ENCODE results near the gene ZNF169.
"Not testable (repeated sequence)": the region's sequence is repeated elsewhere in the genome, so short reads cannot be mapped to it uniquely, and the experiment has no call there.

Gene ZNF169

DNA sequence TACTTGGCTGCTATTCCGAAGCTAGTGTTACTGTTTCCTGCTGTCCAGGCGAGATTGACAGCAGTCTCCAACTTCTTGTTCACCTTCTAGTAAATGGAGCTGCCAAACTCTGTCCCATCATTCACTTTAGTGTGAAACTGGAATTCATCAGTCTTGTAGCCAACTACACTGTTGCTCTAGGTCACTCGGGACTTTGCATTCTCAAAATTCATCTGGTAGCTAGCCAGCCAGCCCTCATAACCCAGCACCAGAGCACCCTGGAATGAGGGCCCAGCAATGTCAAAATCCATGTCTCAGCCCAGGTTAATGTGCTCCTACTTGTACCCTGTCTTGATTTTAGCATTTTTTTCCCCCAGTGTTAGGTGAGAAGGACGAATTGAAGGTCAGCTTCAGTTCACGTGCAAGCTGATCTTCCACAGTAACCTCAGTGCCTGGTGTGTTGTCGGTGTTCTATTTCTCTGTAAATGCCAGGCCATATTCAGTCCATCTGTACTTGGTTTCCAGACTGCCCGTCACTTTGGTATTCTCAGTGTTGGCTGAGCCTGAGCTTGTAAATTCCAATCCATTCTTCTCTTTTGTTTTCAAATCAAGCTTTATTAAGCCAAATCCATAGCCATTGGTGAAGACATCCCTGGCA is 28.9 kb downstream of the ZNF169 start:
- DNase-seq: no peak

DNA sequence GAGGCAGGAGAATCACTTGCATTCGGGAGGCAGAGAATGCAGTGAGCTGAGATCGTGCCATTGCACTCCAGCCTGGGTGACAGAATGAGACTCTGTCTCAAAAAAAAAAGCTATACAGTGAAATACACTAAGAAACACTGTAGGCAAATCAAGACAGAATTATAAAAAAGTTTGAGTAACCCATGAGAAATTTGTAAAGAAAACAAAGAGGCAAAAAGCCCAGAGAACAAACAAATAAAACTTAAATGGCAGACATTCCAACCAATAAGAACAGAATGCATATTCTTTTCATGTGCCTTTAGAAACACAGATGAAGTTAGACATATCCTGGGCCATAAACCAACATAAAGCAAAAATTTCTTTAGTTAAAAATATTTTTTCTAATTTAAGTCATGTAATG is 30.6 kb downstream of the ZNF169 start:
- no peak for DNase-seq

DNA sequence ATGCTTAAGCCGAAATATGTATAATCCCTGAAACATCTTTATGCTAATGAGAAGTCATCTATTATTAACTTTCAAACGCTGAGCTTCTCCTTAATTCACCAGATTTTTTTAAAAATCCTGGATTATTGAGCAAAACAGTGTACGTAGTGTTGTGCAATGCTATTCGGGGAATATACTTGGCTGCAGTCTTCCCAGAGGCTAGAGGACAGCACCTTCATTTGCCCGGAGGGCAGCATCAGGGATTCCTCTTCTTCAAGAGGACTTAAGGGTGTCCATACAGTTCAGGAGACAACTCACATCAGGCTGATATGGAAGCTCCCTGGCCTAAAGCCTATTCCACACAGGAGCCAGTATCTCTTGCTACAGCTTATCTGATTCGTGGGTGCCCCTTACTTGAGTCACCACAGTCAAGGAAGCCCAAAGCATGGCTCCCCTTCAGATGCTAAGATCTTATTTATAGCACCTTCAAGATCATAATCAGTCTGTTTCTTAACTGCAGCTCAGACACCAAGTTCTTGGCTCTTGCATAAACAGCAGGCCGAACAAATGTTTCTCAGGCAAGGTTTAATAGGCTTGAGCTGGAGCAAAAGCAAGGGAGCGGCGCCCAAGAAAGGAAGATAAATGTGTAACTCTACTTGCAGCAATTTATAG is 40.0 kb downstream of the ZNF169 start:
- no peak for DNase-seq

DNA sequence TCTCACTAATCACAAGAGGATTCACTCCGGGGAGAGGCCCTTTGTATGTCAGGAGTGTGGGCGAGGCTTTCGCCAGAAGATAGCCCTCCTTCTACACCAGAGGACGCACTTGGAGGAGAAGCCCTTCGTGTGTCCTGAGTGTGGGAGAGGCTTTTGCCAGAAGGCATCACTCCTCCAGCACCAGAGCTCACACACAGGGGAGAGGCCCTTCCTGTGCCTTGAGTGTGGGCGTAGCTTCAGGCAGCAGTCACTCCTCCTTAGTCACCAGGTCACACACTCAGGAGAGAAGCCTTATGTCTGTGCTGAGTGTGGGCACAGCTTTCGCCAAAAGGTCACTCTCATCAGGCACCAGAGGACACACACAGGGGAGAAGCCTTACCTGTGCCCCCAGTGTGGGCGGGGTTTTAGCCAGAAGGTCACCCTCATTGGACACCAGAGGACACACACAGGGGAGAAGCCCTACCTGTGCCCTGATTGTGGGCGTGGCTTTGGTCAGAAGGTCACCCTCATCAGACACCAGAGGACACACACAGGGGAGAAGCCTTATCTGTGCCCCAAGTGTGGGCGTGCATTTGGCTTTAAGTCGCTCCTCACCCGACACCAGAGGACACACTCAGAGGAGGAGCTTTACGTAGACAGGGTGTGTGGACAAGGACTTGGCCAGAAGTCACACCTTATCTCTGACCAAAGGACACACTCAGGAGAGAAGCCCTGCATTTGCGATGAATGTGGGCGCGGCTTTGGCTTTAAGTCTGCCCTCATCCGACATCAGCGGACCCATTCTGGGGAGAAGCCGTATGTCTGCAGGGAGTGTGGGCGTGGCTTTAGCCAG is 41.6 kb downstream of the ZNF169 start:
- no peak for DNase-seq

DNA sequence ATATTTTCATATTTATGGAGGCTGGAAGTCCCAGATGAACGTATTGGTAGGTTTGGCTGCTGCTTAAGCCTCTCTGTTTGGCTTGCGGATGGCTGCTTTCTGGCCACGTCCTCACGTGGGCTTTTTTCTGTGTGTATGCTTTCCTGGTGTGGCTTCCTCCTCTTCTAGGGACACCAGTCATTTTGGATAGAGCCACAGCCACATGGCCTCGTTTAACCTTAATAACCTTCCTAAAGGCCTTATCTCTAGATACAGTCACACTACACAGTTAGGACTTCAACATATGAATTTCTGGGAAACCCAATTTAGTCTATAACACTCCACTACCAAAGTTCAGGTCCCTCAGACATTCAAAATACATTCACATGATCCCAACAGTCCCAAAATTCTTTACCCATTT is 42.5 kb downstream of the ZNF169 start:
- DNase-seq: no peak

DNA sequence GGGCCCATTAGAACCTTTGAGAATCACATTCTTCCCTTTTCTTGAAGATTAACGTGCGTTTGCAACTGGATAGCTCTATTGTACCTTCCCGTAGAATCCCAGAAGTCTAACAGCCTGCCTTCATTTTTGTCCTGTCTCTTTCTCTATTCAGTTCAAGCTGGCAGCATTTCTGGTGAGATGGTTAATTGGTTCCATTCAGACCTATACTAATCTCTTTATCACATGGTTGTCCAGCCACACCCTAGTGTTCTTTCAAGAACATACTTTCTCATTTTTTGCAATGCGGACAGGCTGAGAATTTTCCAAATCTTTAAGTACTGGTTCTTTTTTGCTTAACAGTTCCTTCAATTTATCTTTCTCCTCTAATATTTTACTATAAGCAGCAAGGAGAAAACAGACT is 43.3 kb downstream of the ZNF169 start:
- no peak for DNase-seq

DNA sequence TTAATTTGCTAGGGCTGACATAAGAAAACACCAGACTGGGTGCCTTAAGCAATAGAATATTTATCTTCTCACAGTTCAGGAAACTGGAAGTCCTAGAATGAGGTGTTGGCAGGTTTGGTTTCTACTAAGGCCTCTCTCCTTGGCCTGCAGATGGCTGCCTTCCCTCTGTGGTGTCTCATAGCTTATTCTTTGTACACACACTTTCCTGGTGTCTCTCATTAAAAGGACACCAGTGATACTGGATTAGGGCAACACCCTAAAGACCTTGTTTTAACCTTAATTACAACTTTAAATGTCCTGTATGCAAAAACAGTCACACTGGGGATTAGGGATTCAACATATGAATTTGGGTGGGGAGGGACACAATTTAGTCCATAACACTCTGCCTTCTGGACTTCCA is 44.2 kb downstream of the ZNF169 start:
- no peak for DNase-seq

DNA sequence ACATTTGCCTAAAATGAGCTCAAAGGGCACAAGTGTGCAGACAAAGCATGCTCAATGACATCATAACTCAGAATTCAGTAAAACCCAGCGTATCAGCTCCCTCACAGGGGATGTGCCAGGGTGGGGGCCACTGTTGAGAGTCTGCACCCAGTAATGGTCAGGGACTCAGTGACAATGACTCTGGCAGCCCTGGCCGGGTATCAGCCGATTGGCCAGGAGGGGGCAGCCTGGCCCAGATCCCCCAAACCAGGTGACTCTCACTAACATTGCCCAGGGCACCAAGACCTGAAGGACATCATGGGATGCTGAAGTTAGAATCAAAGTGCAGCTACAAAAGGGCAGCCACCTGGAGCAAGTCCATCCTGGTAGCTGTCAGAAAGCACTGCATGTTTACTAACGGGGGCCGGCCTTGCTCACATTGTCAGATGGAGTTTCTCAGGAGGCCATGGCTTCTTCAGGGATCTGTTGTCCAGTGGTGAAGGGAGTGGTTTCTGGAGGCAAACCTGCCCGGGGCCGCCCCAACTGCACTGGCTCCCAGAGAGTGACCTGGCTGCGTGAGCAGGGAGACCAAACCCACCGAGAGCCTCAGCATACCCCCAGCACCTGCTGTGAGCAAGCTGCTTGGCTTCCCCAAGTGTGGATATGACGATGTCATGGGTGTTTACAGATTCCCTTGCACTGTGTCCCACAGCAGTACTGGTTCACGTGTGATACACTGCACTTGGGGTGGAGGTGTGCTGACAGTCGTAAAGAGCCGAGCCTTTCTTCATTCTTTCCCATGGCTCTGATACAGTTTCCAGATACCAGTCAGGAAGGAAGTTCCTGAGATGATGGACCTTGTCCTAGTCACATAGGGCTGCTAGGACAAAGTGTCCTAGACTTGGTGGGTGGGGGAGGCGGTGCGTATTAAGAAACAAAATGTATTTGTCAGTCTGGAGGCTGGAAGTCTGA is 56.2 kb downstream of the ZNF169 start:
- DNase-seq: not testable (repeated sequence)

DNA sequence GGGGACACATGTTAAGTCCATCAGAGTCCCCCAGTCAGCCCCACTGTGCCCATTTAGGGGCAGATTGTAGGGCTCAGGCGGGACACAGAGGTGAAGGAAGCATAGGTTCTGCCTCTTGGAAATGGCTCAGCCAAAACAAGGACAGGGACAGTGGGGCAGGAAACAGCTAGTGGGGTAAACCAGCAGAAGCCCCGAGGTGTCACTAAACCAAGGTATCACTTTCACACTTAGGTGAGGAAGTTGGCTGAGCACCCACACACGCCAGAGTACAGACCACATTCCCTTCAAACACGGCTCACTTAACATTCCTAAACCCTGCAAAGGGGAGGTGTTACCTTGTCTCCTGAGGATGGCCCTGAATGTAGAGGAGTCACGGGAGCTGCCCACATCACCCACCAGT is 57.1 kb downstream of the ZNF169 start:
- not testable (repeated sequence) for DNase-seq

DNA sequence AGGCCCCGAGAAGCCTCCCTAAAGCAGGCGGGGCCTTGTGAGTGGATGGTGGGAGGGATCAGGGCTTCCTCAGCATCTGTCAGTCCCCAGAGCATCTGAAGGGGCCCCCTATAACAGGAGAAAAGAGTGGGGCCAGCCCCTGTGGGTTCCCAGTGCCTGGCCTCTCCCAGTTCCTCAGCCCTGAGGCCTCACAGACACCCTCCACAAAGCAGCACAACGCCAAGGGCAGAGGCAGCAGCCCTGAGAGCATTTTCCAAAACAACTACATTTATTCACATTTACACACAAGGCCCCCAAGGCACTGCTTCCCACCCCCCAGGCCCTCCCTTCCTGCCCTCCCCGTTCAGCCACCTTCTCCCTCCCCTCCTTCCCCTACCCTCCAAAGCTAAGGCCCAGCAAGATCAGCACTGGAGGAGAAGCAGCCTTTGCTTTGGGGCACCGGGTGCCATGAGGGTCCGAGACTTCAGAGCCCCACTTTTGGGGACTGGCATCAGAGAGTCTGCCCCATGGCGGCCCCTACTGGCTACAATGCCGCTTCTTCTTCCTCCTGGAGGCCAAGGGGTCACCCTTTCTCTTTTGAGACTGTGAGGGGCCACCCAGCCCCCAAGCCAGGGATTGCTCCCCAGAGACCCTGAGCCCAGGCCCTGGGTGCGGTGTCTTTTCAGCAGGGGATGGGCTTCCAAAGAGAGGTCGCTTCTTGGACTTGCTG is 59.0 kb downstream of the ZNF169 start:
- not testable (repeated sequence) for DNase-seq

DNA sequence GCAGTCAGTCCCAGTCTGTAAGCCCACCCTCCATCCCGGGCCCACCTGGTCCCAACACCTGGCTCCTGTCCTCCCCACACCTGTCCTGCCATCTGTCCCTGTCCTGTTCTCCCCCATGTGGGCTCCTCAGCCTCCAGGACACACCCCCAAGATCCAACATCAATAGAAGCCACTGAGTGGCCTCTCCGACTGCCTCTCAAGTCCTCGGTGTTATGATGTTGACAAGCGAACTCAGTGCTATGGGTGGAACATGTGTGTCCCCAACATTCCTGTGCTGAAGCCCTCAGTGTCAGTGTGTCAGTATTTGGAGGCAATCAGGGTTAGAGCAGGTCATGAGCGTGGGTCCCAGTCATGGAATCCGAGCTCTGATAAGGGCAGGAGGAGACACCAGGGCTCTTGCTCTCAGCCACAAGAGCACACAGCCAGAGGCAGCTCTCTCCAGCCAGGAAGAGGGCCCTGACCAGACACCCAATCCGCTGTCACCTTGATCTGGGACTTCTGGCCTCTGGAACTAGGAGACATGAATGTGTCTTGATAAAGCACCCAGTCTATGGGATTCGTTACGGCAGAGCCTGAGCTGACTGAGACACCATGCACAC is 63.3 kb downstream of the ZNF169 start:
- not testable (repeated sequence) for DNase-seq

DNA sequence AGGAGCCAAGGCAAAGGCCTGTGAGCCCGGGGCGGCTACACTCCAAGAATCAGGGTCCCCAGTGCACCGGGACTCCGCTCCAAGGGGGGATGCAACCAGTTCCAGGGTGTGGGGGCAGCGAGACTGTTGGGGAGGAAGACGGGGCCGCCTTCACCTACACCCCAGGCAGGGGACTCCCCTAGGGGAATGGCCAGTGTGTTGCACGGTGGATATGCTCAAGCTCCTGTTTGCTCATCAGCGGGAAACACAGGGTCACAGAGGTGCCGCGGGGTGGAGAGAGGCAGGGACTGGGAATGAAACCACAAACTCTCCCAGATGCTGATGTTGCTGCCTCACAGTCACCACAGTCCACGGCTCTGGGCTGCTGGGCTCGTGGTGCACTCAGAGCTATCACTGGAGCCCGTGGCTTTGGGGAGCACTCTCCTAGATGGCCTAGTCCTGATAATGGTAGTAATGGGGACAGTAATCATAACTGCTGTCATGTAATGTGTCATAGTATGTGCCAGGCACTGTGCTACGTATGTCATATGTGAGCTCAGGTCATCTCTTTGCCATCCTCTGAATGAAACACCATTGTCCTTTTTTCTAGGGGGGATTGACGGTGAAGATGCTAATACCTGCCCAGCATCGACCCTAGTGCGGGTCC is 64.2 kb downstream of the ZNF169 start:
- not testable (repeated sequence) for DNase-seq

DNA sequence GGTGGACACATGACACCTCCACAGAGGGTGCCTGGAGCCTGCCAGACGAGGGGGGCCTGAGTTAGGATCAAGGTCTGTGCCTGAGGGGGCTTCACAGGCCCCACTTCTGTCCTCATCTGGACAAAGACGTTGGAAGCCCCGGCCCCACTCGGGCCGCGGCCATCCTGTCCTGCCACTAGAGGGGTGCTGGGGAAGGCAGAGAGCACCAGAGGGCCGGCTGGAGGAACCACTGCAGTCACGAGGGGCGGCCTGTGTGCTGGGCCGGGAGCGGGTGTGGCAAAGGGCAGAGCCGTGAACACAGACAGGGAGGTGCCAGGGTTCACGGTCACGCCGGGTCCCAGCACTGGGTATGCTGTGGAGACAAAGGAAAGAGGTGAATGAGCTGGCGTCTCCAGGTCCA is 66.5 kb downstream of the ZNF169 start:
- DNase-seq: not testable (repeated sequence)

DNA sequence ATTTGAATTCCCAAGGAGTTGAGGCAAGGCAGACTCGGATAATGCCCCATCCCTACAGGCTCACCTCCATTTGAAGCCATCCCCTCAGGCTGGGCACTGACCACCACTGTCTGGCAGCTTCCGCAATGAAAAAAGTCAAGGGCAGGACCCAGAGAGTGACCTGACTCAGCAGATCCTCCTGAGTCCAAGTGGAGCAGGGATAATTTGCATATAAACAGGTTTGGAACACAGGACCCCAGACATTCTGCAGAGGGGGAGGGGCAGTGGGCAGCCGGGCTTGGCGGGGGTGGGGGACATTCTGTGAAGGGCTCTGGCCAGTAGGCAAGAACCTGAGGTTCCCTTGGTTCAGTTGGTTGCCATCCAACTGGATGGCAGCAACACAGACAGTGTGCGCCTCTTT is 69.4 kb downstream of the ZNF169 start, which contains the start of gene NUTM2F:
Gene NUTM2F, minus strand, starts transcription at position 101 of the 400 bp plus-strand sequence. Its CDS starts 21 bp downstream, at position 80.
- DNase-seq: not testable (repeated sequence)

DNA sequence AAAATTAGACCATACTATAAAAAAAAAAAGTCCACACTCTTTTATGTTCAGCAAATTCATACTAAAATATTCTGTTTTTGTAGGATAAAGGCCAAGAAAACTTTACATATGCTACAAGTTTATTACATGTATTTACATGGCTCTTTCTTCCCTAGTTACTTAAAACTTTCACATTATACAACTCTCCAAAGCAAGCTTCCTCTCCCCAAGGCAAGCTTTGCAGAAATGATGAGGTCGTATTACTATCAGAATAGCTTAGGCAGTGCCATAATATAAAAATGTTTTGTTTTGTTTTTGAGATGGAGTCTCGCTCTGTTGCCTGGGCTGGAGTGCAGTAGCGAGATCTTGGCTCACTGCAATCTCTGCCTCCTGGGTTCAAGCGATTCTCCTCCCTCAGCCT is 77.3 kb downstream of the ZNF169 start:
- DNase-seq: not testable (repeated sequence)

DNA sequence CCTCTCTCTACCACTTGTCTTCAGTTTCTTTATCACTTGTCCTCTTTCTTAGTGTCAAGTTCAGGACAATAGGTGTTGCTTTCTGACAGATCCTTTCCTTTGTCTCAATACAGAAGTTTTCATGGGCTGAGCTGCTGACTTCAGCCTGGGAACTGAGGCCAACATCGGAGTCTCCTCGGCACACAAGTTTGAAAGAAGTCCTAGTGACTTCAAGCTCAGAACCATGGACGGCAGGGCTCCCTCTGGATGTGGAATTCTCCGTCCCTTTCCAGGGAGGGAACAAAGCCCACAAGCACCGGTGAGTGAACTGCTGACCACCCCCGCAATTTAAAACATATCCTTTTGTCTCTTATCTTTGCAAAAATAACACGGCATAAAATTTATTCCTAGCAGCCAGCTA is 79.6 kb downstream of the ZNF169 start:
- not testable (repeated sequence) for DNase-seq

DNA sequence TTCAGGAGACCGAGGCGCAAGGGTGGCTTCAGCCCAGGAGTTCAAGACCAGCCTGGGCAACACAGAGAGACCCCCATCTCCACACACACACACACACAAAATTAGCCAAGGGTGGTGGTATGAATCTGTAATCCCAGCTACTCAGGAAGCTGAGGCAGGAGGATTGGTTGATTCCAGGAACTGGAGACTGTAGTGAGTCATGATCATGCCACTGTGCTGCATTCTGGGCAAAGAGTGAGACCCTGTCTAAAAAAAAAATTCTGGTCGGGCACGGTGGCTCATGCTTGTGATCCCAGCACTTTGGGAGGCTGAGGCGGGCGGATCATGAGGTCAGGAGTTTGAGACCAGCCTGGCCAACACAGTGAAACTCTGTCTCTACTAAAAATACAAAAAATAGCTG is 80.6 kb downstream of the ZNF169 start:
- DNase-seq: not testable (repeated sequence)

DNA sequence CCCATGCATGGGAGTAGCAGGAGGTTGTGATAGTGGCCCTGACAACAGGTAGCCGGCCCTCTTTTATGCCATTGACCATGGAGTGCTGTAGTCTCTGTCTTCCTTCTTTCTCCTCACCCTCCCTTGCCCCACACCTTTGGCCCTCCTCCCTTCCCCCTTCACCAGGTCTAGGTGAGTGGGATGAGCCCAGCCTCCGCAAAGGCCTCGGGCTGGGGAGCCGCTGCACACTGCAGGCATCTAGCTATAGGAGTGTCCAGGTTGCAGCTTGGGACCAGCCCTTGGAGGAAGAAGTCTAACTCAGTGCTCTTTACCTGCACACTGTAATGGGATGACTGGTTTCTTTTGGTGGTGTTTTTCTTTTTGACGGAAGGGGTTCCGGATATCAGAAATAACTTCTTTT is 81.7 kb downstream of the ZNF169 start:
- not testable (repeated sequence) for DNase-seq

DNA sequence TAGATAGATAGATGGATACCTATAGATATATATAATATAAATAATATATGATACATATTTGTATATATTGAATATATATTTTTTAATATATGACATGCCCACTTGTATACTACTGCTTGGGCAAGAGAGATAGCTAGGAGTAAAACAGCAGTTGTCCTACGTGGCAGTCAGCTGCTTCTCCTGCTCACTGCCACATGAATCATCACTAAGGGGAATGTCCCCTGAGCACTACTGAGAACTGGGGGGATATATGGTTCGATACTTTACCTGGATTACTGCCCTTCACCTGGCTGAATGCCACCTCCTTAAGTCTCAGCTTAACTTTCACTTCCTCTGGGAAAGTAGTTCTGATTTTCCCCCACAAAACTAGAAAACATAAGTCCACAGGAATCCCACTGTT is 82.6 kb downstream of the ZNF169 start:
- not testable (repeated sequence) for DNase-seq

DNA sequence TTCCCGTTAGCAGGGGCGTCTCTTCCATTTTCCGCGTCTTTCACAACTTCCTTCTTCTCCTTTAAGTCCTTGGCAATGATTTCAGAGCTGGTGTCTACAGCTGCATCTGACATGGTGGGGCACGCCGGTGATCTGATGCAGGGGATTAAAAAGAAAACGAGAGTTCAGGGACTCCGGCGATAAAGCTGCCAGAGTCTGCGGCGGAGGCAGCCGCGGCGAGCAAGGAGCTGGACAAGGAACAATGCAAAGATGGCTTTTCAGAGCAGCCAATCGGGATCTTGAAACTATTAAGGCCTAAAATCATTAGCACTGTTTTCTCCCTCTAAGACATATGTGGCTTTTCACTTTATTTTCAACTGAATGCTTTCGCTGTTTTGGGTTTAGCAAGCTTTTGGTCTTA is 88.4 kb downstream of the ZNF169 start:
- not testable (repeated sequence) for DNase-seq

DNA sequence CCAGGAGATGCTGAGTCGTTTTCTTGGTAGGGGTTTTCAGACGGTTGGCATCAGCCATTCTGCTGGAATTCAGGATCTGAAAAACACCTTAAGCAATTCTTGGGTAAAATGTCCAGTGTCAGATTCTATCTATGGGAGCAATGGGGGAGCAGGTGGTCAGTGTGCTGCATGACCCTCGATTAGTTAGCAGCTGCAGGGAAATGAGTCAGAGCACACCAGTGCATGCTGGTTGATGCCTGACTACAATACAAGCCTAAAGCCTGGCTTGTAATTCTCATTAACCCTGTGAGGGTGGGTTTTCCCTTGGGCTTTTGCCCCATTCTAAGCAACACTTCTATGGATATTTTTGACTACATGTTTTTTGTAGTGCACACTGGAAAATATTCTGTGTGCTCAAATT is 89.7 kb downstream of the ZNF169 start:
- not testable (repeated sequence) for DNase-seq
